Smooth muscle cell (in vitro differentiated cells): ENCODE results near the gene OR6N2. TPM values are rescaled to one million over a fixed set of nuclear protein-coding genes. Genes with fewer than 3 reads are reported as not detected.

Source experiments
- DNase-seq: peaks from one replicate; lab custom pipeline; 2025; ENCODE audit not compliant: unreplicated experiment; lab: John Stamatoyannopoulos, UW
- H2AFZ ChIP-seq: fragments of 200-600 bp; sonication (generic); 2 replicates; pipeline ENCODE4 v1.6.0; 2016; ENCODE audit warnings: antibody characterized with exemption, low read depth, mild to moderate bottlenecking
- H3F3A ChIP-seq: fragments of 200-600 bp; sonication (generic); 2 replicates; pipeline ENCODE4 v1.6.0; 2017; ENCODE audit warnings: antibody characterized with exemption, low read depth
- H3K27ac ChIP-seq: fragments of 200-600 bp; sonication (generic); 2 replicates; pipeline ENCODE4 v1.5.1; 2016; ENCODE audit warnings: low read depth, mild to moderate bottlenecking
- H3K27me3 ChIP-seq: fragments of 200-600 bp; sonication (generic); 2 replicates; pipeline ENCODE4 v1.6.1; 2016; ENCODE audit warnings: low read depth, mild to moderate bottlenecking
- H3K36me3 ChIP-seq: fragments of 200-600 bp; sonication (generic); 2 replicates; pipeline ENCODE4 v1.5.1; 2016; ENCODE audit warnings: low read depth
- H3K4me1 ChIP-seq: fragments of 200-600 bp; sonication (generic); 2 replicates; pipeline ENCODE4 v1.5.1; 2016; ENCODE audit warnings: low read depth
- H3K4me2 ChIP-seq: fragments of 200-600 bp; sonication (generic); 2 replicates; pipeline ENCODE4 v1.6.0; 2016; ENCODE audit warnings: mild to moderate bottlenecking
- H3K4me3 ChIP-seq: fragments of 200-600 bp; sonication (generic); 2 replicates; pipeline ENCODE4 v1.5.1; 2016; ENCODE audit warnings: mild to moderate bottlenecking
- H3K79me2 ChIP-seq: fragments of 200-600 bp; sonication (generic); 2 replicates; pipeline ENCODE4 v1.6.0; 2016; ENCODE audit warnings: low read depth, mild to moderate bottlenecking
- H3K9ac ChIP-seq: fragments of 200-600 bp; sonication (generic); 2 replicates; pipeline ENCODE4 v1.6.0; 2016; ENCODE audit warnings: low read depth
- H3K9me3 ChIP-seq: fragments of 200-600 bp; sonication (generic); replicated peaks from 2 replicates; pipeline ENCODE4 v1.5.1; 2016; ENCODE audit warnings: low read depth
- H4K20me1 ChIP-seq: fragments of 200-600 bp; sonication (generic); 2 replicates; pipeline ENCODE4 v1.6.0; 2016; ENCODE audit warnings: low read depth
- CTCF ChIP-seq: fragments of 200-600 bp; sonication (generic); IDR thresholded peaks from 2 replicates; pipeline ENCODE4 v1.5.1; 2017; ENCODE audit warnings: borderline replicate concordance, mild to moderate bottlenecking, antibody characterized with exemption; ENCODE audit not compliant: insufficient read depth, poor library complexity, severe bottlenecking
- WGBS: methylation state at CpG from one replicate; pipeline ENCODE4 v1.1.7; 2016; ENCODE audit warnings: low lambda C conversion rate; 5-methylcytosine and 5-hydroxymethylcytosine counted together
- polyA plus RNA-seq: library from polyadenylated mRNA; unstranded; fragments of >200 nt; fragmentation: Nextera tagmentation; extraction: Ambion mirVana; gene quantifications from 2 replicates; pipeline ENCODE4 v1.2.1, GENCODE V29; 2016
- total RNA-seq: library from RNA; depleted of rRNA; stranded (reverse); fragments of >200 nt; gene quantifications from 2 replicates; pipeline ENCODE4 v1.2.3, GENCODE V29; 2014

OR6N2 gene
- total and polyA plus RNA-seq, 2 experiments from 2014 or later = not detected

DNA sequence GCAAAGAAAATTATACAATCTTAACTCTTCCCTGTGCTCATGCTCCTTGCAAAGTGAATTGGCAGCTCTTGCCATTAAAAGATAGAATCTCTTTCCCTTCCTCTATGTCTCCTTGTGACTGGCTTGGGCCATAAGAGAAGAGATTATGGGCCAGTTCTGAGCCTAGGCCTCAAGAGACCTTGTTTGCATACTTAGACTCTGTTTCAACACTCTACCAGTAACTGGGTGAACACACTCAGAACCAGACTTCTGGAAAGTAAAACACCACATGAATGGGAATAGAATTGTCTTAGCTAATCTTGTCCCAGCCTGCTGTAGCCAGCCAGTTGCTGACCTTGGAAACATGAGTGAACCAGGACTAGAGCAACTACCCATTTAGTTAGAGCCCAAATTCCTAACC is 45.2 kb downstream of the OR6N2 start:
- Histone ChIP-seq H3K4me3 (no peak overlapping the region), H3F3A (peaks cover 4% of the 10 kb centered on the region), H3K9ac (no peak overlapping the region), H3K4me2 (peak overlapping the region; percentile 37), H4K20me1 (no peaks in the 10 kb centered on the region), H3K27me3 (no peaks in the 10 kb centered on the region), H3K27ac (peak overlapping the region; percentile 83), H3K4me1 (peaks cover 26% of the 10 kb centered on the region), H2AFZ (no peak overlapping the region), H3K36me3 (no peaks in the 10 kb centered on the region), H3K79me2 (no peaks in the 10 kb centered on the region), H3K9me3 (no peaks in the 10 kb centered on the region)
- DNase-seq = no peak
- TF ChIP-seq CTCF = no peak

- H2AFZ ChIP-seq = no peak overlapping the region
- no peaks in the 10 kb centered on the region for H3F3A ChIP-seq
- no peaks in the 10 kb centered on the region for H4K20me1 ChIP-seq
- H3K27ac ChIP-seq = no peak overlapping the region
- no peak for TF ChIP-seq CTCF
- no peak for DNase-seq
- H3K4me2 ChIP-seq = no peak overlapping the region
- peaks cover 12% of the 10 kb centered on the region for H3K4me1 ChIP-seq
- no peak overlapping the region for H3K9ac ChIP-seq
- 73% methylated on average over 2 of the region's 2 CpGs for WGBS
- H3K27me3 ChIP-seq = no peaks in the 10 kb centered on the region
- no peaks in the 10 kb centered on the region for H3K9me3 ChIP-seq
- no peaks in the 10 kb centered on the region for H3K36me3 ChIP-seq
- H3K79me2 ChIP-seq = no peaks in the 10 kb centered on the region
- H3K4me3 ChIP-seq = no peak overlapping the region
These were observed 48.5 kb downstream of the OR6N2 start for GRCh38 chr1:158732524-158732923.

DNA sequence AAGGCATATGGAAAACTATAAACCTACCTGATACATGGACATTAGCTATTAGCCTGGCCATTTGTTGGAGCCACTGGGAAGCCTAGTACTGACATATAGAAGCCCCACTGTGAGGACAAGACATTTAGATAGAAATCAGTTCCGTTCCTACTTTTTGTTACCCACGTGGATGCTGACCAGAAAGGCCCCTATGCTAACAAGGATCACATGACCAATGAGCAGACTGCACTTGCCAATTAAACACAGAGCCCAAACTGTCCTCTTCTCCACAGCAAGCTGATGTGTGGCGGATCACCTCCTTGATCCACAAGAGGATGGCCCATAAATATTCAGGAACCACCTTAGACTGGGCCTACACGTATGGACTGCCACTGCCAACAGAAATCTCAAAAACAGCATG is 49.3 kb downstream of the OR6N2 start:
- Histone ChIP-seq H3K4me2 (no peak overlapping the region), H2AFZ (no peak overlapping the region), H3K4me1 (peaks cover 12% of the 10 kb centered on the region), H3K36me3 (no peaks in the 10 kb centered on the region), H3K79me2 (no peaks in the 10 kb centered on the region), H3K9me3 (no peaks in the 10 kb centered on the region), H3K4me3 (no peak overlapping the region), H3K27me3 (no peaks in the 10 kb centered on the region), H3K27ac (no peak overlapping the region), H4K20me1 (no peaks in the 10 kb centered on the region), H3F3A (no peaks in the 10 kb centered on the region), H3K9ac (no peak overlapping the region)
- TF ChIP-seq CTCF = no peak
- WGBS = 84% methylated on average over 4 of the region's 4 CpGs
- DNase-seq = no peak

GRCh38 chr1:158730453-158730852 is 50.6 kb downstream of the OR6N2 start:
- Histone ChIP-seq H2AFZ (no peak overlapping the region), H3K4me3 (no peak overlapping the region), H3K79me2 (no peaks in the 10 kb centered on the region), H3K9me3 (no peaks in the 10 kb centered on the region), H3K27ac (no peak overlapping the region), H3K36me3 (no peaks in the 10 kb centered on the region), H3F3A (no peaks in the 10 kb centered on the region), H3K27me3 (no peaks in the 10 kb centered on the region), H4K20me1 (no peaks in the 10 kb centered on the region), H3K4me1 (peaks cover 5% of the 10 kb centered on the region), H3K4me2 (peak overlapping the region; percentile 1), H3K9ac (no peak overlapping the region)
- no peak for TF ChIP-seq CTCF
- 94% methylated on average over 4 of the region's 4 CpGs for WGBS
- no peak for DNase-seq
